Gastrocnemius medialis (tissue), 4 donors: ENCODE results near the gene HELLS. TPM values are rescaled to one million over a fixed set of nuclear protein-coding genes. Genes with fewer than 3 reads are reported as not detected.
"Not testable (repeated sequence)": the region's sequence is repeated elsewhere in the genome, so short reads cannot be mapped to it uniquely, and the experiment has no call there.

Source experiments
- ATAC-seq, 2 donors: fragments of 150-250 bp; one replicate each; pipeline ENCODE4 v1.9.1; 2016
- DNase-seq, 2 donors: peaks; one replicate each; pipeline ENCODE4 v3.0.0-alpha.2; 2019
- H3K27ac ChIP-seq, 4 donors: fragments of 200-600 bp; sonication (generic); 1 replicate in 1 of 4; 2 replicates in 3 of 4; pipeline ENCODE4 v1.5.1; 2016 to 2018; ENCODE audit warnings: mild to moderate bottlenecking in 2 of 4, moderate library complexity in 1 of 4
- H3K27me3 ChIP-seq, 3 donors: fragments of 200-600 bp; sonication (generic) in 2 of 3; 1 replicate in 1 of 3; 2 replicates in 2 of 3; pipeline versions ENCODE4 v1.5.1 to v1.6.0; 2016 to 2019; ENCODE audit warnings: mild to moderate bottlenecking in 1 of 3, moderate library complexity in 1 of 3
- H3K36me3 ChIP-seq, 2 donors: fragments of 200-600 bp; sonication (generic) in 1 of 2; one replicate each; pipeline ENCODE4 v1.5.1; 2017 to 2018
- H3K4me1 ChIP-seq, 2 donors: fragments of 200-600 bp; sonication (generic) in 1 of 2; one replicate each; pipeline ENCODE4 v1.5.1; 2016 to 2017; ENCODE audit warnings: mild to moderate bottlenecking in 2 of 2
- H3K4me3 ChIP-seq, 4 donors: fragments of 200-600 bp; sonication (generic) in 3 of 4; 1 replicate in 1 of 4; 2 replicates in 3 of 4; pipeline ENCODE4 v1.5.1; 2016 to 2019; ENCODE audit warnings: mild to moderate bottlenecking in 2 of 4
- H3K9me3 ChIP-seq, 3 donors: fragments of 200-600 bp; sonication (generic) in 2 of 3; 1 replicate in 1 of 3; 2 replicates in 2 of 3; pipeline ENCODE4 v1.5.1; 2016 to 2019
- CTCF ChIP-seq, 5 experiments: fragments of 450-650 bp in 3 of 5; fragments of 200-600 bp in 2 of 5; sonication (generic) in 2 of 5; IDR thresholded peaks in 4 of 5; conservative IDR thresholded peaks in 1 of 5; 1 replicate in 4 of 5; 2 replicates in 1 of 5; pipeline ENCODE4 v1.5.1; 2016 to 2019; ENCODE audit warnings: antibody characterized with exemption in 5 of 5, mild to moderate bottlenecking in 3 of 5, moderate library complexity in 3 of 5
- POLR2A ChIP-seq, 2 donors: fragments of 450-650 bp; IDR thresholded peaks; one replicate each; pipeline ENCODE4 v1.6.1; 2017; ENCODE audit warnings: antibody characterized with exemption in 2 of 2, mild to moderate bottlenecking in 2 of 2, moderate library complexity in 2 of 2
- in situ Hi-C, 4 donors: fragments of 200-750 bp; cut with MboI; loops; one replicate each; pipeline versions ENCODE4 v1.15.0 to v1.8.0; 2017; ENCODE audit warnings: low sequenced_read_pairs in 4 of 4
- intact Hi-C: fragments of 100-400 bp; cut with DNase I; formaldehyde crosslinking; loops from one replicate; pipeline ENCODE4 v1.15.1; 2023; ENCODE audit warnings: low total_unique reads
- total RNA-seq, 4 donors: library from RNA; depleted of rRNA; stranded (reverse); fragments of >200 nt; gene quantifications; one replicate each; pipeline versions ENCODE4 v1.1.0 to v1.2.3, GENCODE V29; 2016

HELLS gene
- total RNA-seq, 4 donors from 2014 or later: 0.12 to 0.53 (median 0.14) TPM

DNA sequence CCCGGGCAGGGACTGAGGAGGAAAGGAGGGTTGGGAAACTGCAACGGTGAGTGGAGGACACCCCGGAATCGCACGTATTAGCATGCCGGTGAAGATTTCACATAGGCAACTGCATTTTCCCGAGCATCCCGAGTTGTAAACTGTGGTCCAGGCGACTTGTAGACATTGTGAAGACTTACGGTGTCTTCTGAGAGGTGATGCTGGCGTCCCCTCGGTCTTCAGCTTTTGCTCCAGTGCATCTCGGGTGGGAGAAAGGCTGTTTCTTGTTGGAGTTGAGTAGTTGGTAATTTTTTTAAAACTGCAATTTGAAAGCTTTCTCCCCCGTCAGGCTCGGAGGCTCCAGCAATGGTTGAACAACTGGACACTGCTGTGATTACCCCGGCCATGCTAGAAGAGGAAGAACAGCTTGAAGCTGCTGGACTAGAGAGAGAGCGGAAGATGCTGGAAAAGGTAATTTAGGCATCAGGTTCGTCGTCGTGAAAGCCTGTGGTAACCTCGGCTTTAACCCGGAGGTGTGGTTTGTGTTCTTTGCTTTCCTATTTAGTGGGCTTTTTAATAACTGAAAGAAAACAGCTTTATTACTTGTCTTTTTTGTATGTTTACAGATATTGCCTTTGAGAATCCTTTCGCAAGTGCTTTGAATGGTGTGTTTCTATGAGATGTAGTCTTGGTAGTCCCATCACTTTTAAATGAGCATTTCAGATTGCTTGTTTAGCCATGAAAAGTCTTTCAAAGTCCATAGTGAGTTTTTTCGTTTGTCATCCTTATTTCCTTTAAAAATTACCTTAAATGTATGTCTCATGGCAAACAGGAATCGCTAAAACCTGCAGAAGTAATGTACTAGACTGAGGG lies 687 bp downstream of the HELLS start:
- Histone ChIP-seq H3K4me1 (peaks cover 10 to 15% of the 10 kb centered on the region in 2 donors), H3K4me3 (peak overlapping the region; percentile 60 to 94 (median 69)), H3K9me3 (no peaks in the 10 kb centered on the region), H3K36me3 (no peaks in the 10 kb centered on the region), H3K27ac (peak overlapping the region in 2 of 4 donors; percentile 37 to 68), H3K27me3 (peaks cover 0 to 3% (median 0%) of the 10 kb centered on the region in 3 donors)
- ATAC-seq: peak in 1 of 2 donors; percentile 18
- intact Hi-C loops (no loop called here), in situ Hi-C loops (no loop called here)
- TF ChIP-seq POLR2A (IDR thresholded peaks at IDR 0.05) (no peak), CTCF (IDR thresholded peaks at IDR 0.05 in 4 of 5, conservative IDR thresholded peaks at IDR 0.05 in 1 of 5) (no peak)
- DNase-seq: no peak

DNA sequence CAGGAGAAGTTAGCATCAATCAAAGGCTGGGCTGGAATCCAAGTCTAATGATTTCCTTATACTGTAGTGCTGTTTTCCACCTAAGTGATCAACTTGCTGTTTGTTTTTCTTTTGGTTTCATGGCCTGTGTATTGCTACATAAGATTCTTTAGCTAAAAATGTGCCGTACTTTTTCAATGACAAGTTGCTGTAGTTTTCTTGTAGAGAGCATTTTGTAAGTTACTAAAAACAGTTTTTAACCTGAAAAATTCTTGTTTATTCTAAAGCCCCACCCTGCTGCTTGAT lies 1.3 kb downstream of the HELLS start:
- ATAC-seq (no peak), DNase-seq (no peak)
- TF ChIP-seq CTCF (IDR thresholded peaks at IDR 0.05 in 4 of 5, conservative IDR thresholded peaks at IDR 0.05 in 1 of 5) (no peak), POLR2A (IDR thresholded peaks at IDR 0.05) (no peak)
- no peak overlapping the region for H3K27ac ChIP-seq
- no peaks in the 10 kb centered on the region for H3K36me3 ChIP-seq
- H3K27me3 ChIP-seq: peaks cover 0 to 3% (median 0%) of the 10 kb centered on the region in 3 donors
- H3K4me1 ChIP-seq: peaks cover 10 to 15% of the 10 kb centered on the region in 2 donors
- intact Hi-C loops: no loop called here
- H3K4me3 ChIP-seq: no peak overlapping the region
- in situ Hi-C loops: no loop called here
- H3K9me3 ChIP-seq: no peaks in the 10 kb centered on the region

- H3K27ac ChIP-seq: no peak overlapping the region
- H3K4me3 ChIP-seq: no peak overlapping the region
- H3K36me3 ChIP-seq: no peaks in the 10 kb centered on the region
- intact Hi-C loops (no loop called here), in situ Hi-C loops (no loop called here)
- DNase-seq: no peak
- ATAC-seq: no peak
- peaks cover 10 to 15% of the 10 kb centered on the region in 2 donors for H3K4me1 ChIP-seq
- no peaks in the 10 kb centered on the region for H3K9me3 ChIP-seq
- TF ChIP-seq POLR2A (IDR thresholded peaks at IDR 0.05): no peak
- TF ChIP-seq CTCF (IDR thresholded peaks at IDR 0.05 in 4 of 5, conservative IDR thresholded peaks at IDR 0.05 in 1 of 5): no peak
- H3K27me3 ChIP-seq: peaks cover 0 to 3% (median 0%) of the 10 kb centered on the region in 3 donors
Measured at GRCh38 chr10:94549221-94549620, 3.6 kb downstream of the HELLS start.

- H3K36me3 ChIP-seq, ATAC-seq, DNase-seq, H3K4me3 ChIP-seq, H3K4me1 ChIP-seq, H3K27ac ChIP-seq, H3K27me3 ChIP-seq, intact Hi-C loops, H3K9me3 ChIP-seq, in situ Hi-C loops: not testable (repeated sequence)
Measured at GRCh38 chr10:94567714-94568307, 22.2 kb downstream of the HELLS start.

- DNase-seq: no peak
Measured at GRCh38 chr10:94571081-94571480, 25.5 kb downstream of the HELLS start.

More at GRCh38 chr10:94571081-94571480, 25.5 kb downstream of the HELLS start:
- Histone ChIP-seq H3K27me3 (no peaks in the 10 kb centered on the region), H3K4me3 (no peak overlapping the region), H3K9me3 (no peaks in the 10 kb centered on the region), H3K4me1 (no peaks in the 10 kb centered on the region), H3K27ac (no peak overlapping the region), H3K36me3 (no peaks in the 10 kb centered on the region)
- no peak for ATAC-seq
- intact Hi-C loops: no loop called here
- in situ Hi-C loops: no loop called here
- TF ChIP-seq POLR2A (IDR thresholded peaks at IDR 0.05) (no peak), CTCF (IDR thresholded peaks at IDR 0.05 in 4 of 5, conservative IDR thresholded peaks at IDR 0.05 in 1 of 5) (no peak)
